ENCODE data around the gene SCAMP1.

Gene SCAMP1

GRCh38 chr5:78359831-78360673 is at the start of gene SCAMP1:
TSS of gene SCAMP1 (plus strand) at chr5:78360617. CDS start at chr5:78360672, 55 bp downstream.
- peak within 1 kb of the TSS; percentile 89 for H3K4me3 ChIP-seq (ENCODE audit: low read depth, low read length)

- no peak overlapping the region for H3K4me3 ChIP-seq (ENCODE audit: low read depth, low read length)
Measured at GRCh38 chr5:78317515-78317914, 42.9 kb upstream of the SCAMP1 start.

DNA sequence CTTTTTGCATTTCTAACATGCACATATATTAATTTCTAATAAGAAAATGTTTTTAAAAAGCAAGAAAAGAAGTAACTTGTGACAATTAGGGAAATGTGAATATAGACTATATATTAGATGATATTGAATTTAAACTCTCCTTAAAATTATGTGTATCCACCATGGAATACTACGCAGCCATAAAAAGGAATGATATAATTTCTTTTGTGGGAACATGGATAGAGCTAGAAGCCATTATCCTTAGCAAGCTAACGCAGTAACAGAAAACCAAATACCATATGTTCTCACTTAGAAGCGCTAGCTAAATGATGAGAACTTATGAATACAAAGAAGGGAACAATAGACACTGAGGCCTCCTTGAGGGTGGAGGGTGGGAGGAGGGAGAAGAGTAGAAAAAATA is 42.1 kb upstream of the SCAMP1 start:
- no peak overlapping the region for H3K4me3 ChIP-seq (ENCODE audit: low read depth, low read length)

DNA sequence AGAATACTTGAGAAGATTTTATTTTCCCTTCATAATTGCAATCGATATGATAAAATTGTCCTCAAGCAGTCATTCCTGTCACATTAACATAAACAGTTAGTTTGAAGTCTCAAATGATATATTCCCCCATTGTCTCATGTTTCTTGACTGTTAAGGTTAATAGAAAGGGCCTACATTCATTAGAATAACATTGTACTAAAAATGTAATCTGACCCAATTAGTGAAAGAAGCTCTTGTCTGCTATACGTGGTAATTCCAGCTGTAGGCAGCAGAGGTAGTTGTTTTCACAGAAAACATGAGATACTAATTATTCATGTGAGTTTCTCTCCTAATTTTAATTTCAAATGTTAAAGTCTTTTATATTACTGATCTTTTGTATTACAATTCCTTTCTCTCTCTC is 40.0 kb upstream of the SCAMP1 start:
- H3K4me3 ChIP-seq (ENCODE audit: low read depth, low read length): no peak overlapping the region

GRCh38 chr5:78323241-78323640 is 37.2 kb upstream of the SCAMP1 start:
- no peak overlapping the region for H3K4me3 ChIP-seq (ENCODE audit: low read depth, low read length)

DNA sequence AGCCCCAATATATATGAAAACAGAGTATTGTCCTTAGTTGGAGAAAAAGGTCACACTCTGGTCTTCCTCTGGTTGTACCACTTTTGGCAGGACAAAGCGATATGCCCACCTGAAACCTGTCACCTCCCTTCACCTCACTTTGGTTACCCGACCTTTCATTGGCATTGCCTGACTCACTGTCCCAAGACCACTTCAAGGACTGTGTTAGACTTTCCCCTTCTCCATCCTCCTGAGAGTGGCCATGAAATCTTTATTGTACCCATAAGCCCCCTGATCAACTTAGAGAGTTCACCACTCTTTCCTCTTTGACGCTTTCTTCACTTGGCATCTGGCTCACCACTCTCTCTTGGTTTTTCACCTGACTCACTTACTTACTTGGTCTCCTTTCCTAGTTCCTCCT is 33.5 kb upstream of the SCAMP1 start:
- H3K4me3 ChIP-seq (ENCODE audit: low read depth, low read length): no peak overlapping the region

- H3K4me3 ChIP-seq (ENCODE audit: low read depth, low read length): no peak overlapping the region
Measured at GRCh38 chr5:78327761-78328510, 32.5 kb upstream of the SCAMP1 start.

GRCh38 chr5:78328585-78329173 is 31.7 kb upstream of the SCAMP1 start:
- H3K4me3 ChIP-seq (ENCODE audit: low read depth, low read length): no peak overlapping the region

GRCh38 chr5:78331523-78332080 is 28.8 kb upstream of the SCAMP1 start:
- no peak overlapping the region for H3K4me3 ChIP-seq (ENCODE audit: low read depth, low read length)

- H3K4me3 ChIP-seq (ENCODE audit: low read depth, low read length): no peak overlapping the region
Measured at GRCh38 chr5:78334811-78335210, 25.6 kb upstream of the SCAMP1 start.

- H3K4me3 ChIP-seq (ENCODE audit: low read depth, low read length): no peak overlapping the region
Measured at GRCh38 chr5:78335976-78336375, 24.4 kb upstream of the SCAMP1 start.

GRCh38 chr5:78336698-78337097 is 23.7 kb upstream of the SCAMP1 start:
- no peak overlapping the region for H3K4me3 ChIP-seq (ENCODE audit: low read depth, low read length)

DNA sequence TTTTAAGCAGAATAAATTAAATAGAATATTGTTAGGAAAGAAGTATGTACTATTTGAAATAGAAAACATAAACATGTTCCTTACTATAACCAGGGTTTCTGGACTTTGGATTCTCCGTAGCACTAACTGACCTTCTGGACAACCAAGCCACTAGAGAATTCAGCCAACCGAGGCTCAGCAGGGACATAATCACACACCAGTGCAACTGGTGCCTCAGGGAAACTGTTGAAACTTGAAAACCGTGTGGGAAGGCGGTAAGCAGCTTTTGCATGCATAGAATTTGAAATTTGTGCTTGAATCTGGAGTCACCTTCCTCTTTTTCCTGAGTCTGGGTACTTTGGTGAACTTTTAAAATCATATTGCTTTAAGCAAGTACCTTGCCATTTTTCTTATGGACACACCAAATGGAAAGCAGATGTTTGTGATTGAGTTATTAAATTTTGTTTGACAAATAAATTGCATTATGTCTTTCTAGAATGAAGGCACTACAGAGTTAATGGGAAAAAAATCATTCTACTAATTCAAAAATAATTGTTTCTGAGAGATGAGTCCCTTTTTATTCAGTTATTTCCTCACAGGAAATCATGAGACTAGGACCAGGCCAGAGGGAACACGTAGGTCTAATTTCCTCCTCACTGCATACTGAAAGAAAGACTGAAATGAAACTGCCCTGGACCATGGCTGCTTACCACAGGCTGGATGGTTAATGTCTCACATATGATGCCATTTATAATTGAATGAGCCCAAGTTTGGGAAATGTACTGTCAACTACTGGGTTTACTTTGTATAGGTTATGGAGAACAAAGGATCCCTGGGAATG is 20.6 kb upstream of the SCAMP1 start:
- H3K4me3 ChIP-seq (ENCODE audit: low read depth, low read length): no peak overlapping the region

GRCh38 chr5:78341440-78341839 is 19.0 kb upstream of the SCAMP1 start:
- no peak overlapping the region for H3K4me3 ChIP-seq (ENCODE audit: low read depth, low read length)

DNA sequence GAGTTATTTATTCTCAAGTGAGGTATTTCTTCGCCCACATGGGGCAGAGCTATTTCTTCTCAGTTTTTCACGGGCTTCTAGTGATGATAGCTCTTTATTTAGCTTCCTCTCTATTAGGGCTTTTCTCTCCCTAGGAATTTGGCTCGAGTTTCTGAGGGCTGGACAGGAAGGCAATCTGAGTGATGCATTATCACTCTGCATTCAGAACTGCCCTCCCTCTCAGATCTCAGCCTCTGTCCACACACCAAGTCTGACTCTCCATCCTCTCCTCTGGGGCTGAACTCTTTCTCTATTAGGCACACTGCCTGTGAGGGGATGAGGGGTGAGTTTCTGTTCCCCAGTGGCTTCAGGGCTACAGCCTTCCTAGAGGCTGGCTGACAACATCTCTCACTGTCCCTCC is 14.9 kb upstream of the SCAMP1 start:
- no peak overlapping the region for H3K4me3 ChIP-seq (ENCODE audit: low read depth, low read length)

DNA sequence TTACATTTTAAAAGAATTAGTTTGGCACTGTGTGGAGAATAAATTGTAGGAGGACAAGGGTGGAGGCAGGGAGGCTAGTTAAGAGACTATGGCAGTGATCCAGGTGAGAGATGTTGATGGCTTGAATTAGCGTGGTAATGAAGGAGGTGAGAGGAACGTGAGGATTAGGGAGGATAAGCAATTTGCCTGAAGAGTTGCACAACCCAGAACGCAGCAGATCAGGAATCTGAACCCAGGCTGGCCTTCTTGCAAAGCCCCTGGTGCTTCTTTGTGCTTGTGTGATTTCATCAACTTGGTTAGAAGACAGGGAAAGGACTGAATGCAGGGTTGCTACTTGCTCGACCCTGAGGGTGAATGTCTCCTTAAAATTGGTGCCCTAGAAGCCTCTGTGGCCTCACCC is 6.9 kb upstream of the SCAMP1 start:
- no peak overlapping the region for H3K4me3 ChIP-seq (ENCODE audit: low read depth, low read length)

GRCh38 chr5:78354066-78354670 is 6.2 kb upstream of the SCAMP1 start:
- H3K4me3 ChIP-seq (ENCODE audit: low read depth, low read length): no peak overlapping the region

DNA sequence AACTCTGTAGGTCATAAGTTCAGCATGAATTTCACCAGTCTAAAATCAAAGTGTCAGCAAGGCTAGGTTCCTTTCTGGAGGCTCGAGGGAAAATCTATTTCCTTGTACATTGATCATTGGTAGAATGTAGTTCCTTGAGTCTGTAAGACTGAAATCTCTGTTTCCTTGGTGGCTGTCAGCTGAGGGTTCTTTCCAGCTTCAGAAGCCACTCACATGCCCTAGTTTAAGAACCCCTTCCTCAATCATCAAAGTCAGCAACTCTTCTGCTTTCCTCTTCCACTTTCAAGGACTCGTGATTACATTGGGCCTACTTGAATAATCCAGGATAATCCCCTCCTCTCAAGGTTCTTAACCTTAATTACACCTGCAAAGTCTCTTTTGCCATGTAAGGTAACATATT is 4.9 kb upstream of the SCAMP1 start:
- H3K4me3 ChIP-seq (ENCODE audit: low read depth, low read length): no peak overlapping the region

DNA sequence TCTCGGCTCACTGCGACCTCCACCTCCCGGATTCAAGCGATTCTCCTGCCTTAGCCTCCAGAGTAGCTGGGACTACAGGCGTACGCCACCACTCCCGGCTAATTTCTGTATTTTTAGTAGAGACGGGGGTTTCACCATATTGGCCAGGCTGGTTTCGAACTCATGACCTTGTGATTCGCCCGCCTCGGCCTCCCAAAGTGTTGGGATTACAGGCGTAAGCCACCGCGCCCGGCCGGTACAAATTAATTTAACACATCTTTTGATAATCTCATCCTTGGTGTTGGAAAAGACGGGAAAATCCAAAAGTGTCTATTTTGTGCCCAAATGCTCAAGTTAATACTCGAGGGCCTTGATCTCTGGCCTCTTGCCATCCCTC is 974 bp upstream of the SCAMP1 start:
- peak overlapping the region; percentile 89 for H3K4me3 ChIP-seq (ENCODE audit: low read depth, low read length)

DNA sequence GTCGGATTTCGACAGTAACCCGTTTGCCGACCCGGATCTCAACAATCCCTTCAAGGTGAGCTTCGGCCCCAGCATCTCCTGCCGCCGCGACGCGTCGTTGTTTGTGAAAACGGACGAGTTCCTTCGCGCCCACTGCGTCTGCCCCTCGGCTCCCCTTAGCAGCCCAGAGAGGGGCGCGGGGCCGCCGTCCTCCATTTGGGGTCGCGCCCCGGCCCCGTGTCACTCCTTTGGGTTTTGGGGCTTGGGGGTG is 182 bp downstream of the SCAMP1 start:
- H3K4me3 ChIP-seq (ENCODE audit: low read depth, low read length): peak overlapping the region; percentile 89

All from iPS-11a (cell line).